Lower lobe of right lung (tissue), 2 donors: ENCODE measurements around the gene VANGL2. TPM values are rescaled to one million over a fixed set of nuclear protein-coding genes. Genes with fewer than 3 reads are reported as not detected.

Source experiments
- ATAC-seq, 2 donors: fragments of 200-7000 bp; cut with Tn5 transposase; one replicate each; pipeline ENCODE4 v1.9.1; 2020 to 2022; ENCODE audit warnings: mild to moderate bottlenecking in 2 of 2, moderate library complexity in 2 of 2
- DNase-seq: peaks from one replicate; pipeline ENCODE4 v3.0.0-alpha.2; 2020
- H3K27ac ChIP-seq: fragments of 200-600 bp; one replicate; pipeline ENCODE4 v1.8.0; 2022
- H3K27me3 ChIP-seq: fragments of 200-600 bp; one replicate; pipeline ENCODE4 v1.8.0; 2022; ENCODE audit warnings: low read depth
- H3K36me3 ChIP-seq: fragments of 200-600 bp; one replicate; pipeline ENCODE4 v1.8.0; 2022; ENCODE audit warnings: mild to moderate bottlenecking
- H3K4me1 ChIP-seq: fragments of 200-600 bp; one replicate; pipeline ENCODE4 v1.8.0; 2022
- H3K4me3 ChIP-seq: fragments of 200-600 bp; one replicate; pipeline ENCODE4 v1.8.0; 2022; ENCODE audit warnings: mild to moderate bottlenecking
- H3K9me3 ChIP-seq: fragments of 200-600 bp; one replicate; pipeline ENCODE4 v1.8.0; 2022
- intact Hi-C: fragments of 100-400 bp; cut with DNase I; formaldehyde crosslinking; loops from one replicate; pipeline ENCODE4 v1.11.0; 2022
- total RNA-seq: library from RNA; stranded (reverse); fragmentation: NEBNext Ultra II Directional; extraction: Animal tissue kit (Norgen Biotek cat#: 25700); gene quantifications from one replicate; pipeline ENCODE4 v1.2.1, GENCODE V29; 2021
- TF ChIP-seq, protein P1 (sequence below): fragments of 200-600 bp; IDR thresholded peaks from one replicate; pipeline ENCODE4 v1.8.0; 2022; ENCODE audit warnings: antibody characterized with exemption, mild to moderate bottlenecking
- donor health status: DM: no; HTN: yes; CAD: no; lungs with severe emphysema.

The VANGL2 gene
- total RNA-seq, 1 donor from 2014 or later = 7.5 TPM

DNA sequence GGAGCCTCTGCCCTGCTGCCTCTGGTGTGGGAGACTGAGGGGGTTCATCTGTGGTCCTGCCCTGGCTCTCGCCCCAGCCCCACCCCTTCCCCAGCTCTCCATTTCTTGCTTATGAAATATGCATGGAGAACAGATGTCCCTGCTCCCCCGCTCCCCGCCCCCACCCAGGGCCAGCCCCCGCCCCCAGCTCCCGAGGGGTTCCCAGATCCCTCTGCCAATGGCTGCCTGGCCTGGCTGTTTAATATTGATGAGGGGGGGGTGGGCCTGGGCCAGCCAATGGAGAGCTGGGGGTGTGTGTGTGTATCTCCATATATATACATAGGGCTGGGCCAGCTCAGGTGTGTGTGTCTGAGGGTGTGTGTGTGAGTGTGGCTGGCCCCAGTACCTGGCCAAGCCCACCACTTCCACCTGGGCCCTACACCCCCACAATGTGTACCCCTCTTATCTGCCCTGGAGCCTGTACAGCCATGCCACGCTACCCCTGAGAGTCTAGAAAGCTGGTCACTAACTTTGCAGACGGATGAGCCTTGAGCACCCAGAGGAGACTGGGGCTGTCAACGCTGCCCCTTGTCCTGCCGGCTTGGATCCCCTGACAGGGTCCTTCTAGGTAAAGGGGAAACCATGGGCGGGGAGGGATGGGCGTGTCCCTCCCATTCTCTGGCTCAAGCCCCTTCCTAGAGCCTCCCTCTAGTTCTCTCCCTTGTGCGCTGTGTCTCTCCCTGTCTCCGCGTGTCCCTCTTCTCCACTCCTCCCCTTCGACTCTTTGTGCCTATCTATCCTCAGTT is 33.4 kb upstream of the VANGL2 start, which contains the start of gene NHLH1:
NHLH1 (plus strand) TSS at position 341 of the 785 bp plus-strand sequence. CDS start 3,661 bp downstream, outside the sequence.
- no peaks in the 10 kb centered on the region for H3K36me3 ChIP-seq
- no peaks in the 10 kb centered on the region for H3K4me1 ChIP-seq
- H3K27me3 ChIP-seq = peaks cover 13% of the 10 kb centered on the region
- intact Hi-C loops = no loop called here
- no peaks in the 10 kb centered on the region for H3K9me3 ChIP-seq
- TF ChIP-seq, protein P1, sequence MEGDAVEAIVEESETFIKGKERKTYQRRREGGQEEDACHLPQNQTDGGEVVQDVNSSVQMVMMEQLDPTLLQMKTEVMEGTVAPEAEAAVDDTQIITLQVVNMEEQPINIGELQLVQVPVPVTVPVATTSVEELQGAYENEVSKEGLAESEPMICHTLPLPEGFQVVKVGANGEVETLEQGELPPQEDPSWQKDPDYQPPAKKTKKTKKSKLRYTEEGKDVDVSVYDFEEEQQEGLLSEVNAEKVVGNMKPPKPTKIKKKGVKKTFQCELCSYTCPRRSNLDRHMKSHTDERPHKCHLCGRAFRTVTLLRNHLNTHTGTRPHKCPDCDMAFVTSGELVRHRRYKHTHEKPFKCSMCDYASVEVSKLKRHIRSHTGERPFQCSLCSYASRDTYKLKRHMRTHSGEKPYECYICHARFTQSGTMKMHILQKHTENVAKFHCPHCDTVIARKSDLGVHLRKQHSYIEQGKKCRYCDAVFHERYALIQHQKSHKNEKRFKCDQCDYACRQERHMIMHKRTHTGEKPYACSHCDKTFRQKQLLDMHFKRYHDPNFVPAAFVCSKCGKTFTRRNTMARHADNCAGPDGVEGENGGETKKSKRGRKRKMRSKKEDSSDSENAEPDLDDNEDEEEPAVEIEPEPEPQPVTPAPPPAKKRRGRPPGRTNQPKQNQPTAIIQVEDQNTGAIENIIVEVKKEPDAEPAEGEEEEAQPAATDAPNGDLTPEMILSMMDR = no peak
- no peak within 1 kb of the TSS for H3K27ac ChIP-seq
- no peak for DNase-seq
- no peak for ATAC-seq
- H3K4me3 ChIP-seq = no peak within 1 kb of the TSS

- Histone ChIP-seq H3K9me3 (no peaks in the 10 kb centered on the region), H3K27me3 (peaks cover 14% of the 10 kb centered on the region), H3K4me1 (no peaks in the 10 kb centered on the region), H3K36me3 (no peaks in the 10 kb centered on the region), H3K27ac (no peak overlapping the region), H3K4me3 (no peak overlapping the region)
- intact Hi-C loops = no loop called here
- ATAC-seq (no peak), DNase-seq (no peak)
- TF ChIP-seq, protein P1 = no peak
Measured at GRCh38 chr1:160367516-160367900, 32.9 kb upstream of the VANGL2 start.

DNA sequence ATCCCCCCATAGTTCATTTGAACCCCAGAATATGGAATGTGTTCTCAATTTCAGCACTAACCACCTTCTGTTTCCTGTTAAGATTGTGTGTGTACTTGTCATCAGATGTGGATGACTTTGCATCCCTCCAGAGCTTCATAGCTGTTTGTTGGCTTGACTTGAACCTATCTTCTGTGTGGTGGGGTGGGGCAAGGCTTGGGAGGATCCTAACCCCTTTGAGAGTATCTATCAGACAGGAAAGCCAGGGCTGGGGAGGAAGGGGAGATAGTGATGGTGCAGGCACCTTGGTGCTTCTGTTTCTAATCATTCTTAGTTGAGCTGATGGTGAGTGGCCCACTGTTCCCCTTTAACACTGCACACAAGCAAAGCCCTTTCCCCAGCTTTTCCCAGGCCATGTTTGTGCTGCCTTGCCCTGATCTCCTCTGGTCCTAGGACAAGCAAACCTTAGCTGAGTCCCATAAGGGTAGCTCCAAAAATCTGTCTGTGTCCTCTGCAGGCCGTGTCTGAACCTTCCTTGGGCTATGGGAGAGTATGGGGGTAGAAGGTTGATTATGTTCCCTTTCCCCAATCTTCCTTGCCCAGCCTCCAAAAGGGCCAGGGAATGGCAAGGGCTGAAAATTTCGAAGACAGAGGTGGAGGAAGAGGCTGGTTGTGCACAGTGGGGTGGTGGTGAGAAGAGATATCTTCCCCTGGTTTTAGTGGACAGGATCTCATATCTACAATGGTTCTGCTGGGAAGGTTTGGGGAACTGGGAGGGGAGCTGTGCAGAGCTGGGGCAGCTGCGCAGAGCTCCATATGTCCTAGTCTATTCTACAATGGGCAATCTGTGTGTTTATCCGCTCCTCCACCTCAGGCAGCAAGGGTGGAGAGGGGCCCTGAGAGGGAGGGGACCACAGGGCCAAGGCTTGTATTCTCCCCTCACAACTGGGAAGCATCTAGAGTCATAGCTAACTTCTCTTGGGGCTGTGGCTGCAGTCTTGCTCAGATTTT is 32.1 kb upstream of the VANGL2 start:
- peaks cover 14% of the 10 kb centered on the region for H3K27me3 ChIP-seq

GRCh38 chr1:160369087-160369486 is 31.3 kb upstream of the VANGL2 start:
- Histone ChIP-seq H3K9me3 (no peaks in the 10 kb centered on the region), H3K36me3 (no peaks in the 10 kb centered on the region), H3K4me1 (no peaks in the 10 kb centered on the region), H3K27me3 (peaks cover 14% of the 10 kb centered on the region), H3K4me3 (no peak overlapping the region), H3K27ac (no peak overlapping the region)
- intact Hi-C loops = no loop called here
- TF ChIP-seq, protein P1 = no peak
- DNase-seq (no peak), ATAC-seq (no peak)

More for the DNA sequence above, 32.1 kb upstream of the VANGL2 start:
- ATAC-seq (no peak), DNase-seq (no peak)
- Histone ChIP-seq H3K27ac (no peak overlapping the region), H3K4me3 (no peak overlapping the region), H3K4me1 (no peaks in the 10 kb centered on the region), H3K36me3 (no peaks in the 10 kb centered on the region), H3K9me3 (no peaks in the 10 kb centered on the region)
- TF ChIP-seq, protein P1 = no peak
- intact Hi-C loops = no loop called here

- no peak overlapping the region for H3K27ac ChIP-seq
- intact Hi-C loops = no loop called here
- H3K36me3 ChIP-seq = no peaks in the 10 kb centered on the region
- no peaks in the 10 kb centered on the region for H3K9me3 ChIP-seq
- no peak for DNase-seq
- peaks cover 14% of the 10 kb centered on the region for H3K27me3 ChIP-seq
- TF ChIP-seq, protein P1 = no peak
- no peak for ATAC-seq
- peaks cover 10% of the 10 kb centered on the region for H3K4me1 ChIP-seq
- H3K4me3 ChIP-seq = no peak overlapping the region
Measured at GRCh38 chr1:160370561-160371345, 29.6 kb upstream of the VANGL2 start.
